Cerebellar cortex (tissue), 1 donor: ENCODE measurements around the gene SRGAP1.

Experiments used
- DNase-seq: peaks from one replicate; pipeline ENCODE4 v3.0.0-alpha.2; 2015; ENCODE audit warnings: low spot score

Gene SRGAP1

DNA sequence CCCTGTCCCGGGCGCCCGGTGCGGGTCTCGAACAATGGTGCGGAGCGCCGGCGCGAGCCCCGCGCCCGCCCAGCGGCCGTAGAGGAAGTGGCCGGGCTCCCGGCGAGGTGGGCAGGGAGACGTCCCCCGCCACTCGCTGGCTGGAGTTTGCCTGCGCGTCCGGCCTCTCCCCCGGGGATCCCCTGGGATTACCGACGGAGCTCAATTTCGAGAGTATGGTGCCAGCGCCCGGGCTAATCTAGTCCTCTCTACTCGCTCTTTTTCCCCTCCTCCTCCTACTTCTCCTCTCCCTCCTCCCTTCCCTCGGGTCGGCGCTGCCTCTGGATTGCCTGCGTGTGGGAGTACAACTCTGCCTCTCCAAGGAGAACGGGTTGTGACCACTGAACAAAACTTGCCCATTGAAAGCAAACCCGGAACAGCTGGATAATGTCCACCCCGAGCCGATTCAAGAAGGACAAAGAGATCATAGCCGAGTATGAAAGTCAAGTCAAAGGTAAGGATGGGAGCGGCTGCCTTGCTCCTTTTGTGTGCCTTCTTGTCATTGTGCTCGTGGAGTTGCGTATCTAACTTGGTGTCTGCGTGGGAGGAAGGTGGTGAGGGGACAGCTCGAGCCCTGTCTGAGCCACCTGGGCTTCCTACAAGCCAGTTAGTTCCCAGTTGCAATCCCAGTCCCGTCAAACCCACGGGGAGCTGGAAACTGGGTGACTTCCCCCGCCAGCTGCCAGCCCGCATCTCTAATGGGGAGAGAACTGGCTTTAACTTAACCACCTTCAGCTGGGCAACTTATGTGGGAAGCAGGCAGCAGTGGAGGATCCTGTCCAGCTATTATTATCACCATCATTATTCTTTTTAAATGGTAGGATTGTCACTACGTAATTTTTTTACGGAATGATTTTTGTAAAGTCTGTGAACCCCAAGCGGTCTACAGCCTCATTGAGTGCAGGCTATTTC, at the start of gene SRGAP1:
Gene SRGAP1 (plus strand): TSS at position 310 of the 951 bp plus-strand sequence. CDS start 117 bp downstream, at position 427.
- peak; percentile 59 for DNase-seq

DNA sequence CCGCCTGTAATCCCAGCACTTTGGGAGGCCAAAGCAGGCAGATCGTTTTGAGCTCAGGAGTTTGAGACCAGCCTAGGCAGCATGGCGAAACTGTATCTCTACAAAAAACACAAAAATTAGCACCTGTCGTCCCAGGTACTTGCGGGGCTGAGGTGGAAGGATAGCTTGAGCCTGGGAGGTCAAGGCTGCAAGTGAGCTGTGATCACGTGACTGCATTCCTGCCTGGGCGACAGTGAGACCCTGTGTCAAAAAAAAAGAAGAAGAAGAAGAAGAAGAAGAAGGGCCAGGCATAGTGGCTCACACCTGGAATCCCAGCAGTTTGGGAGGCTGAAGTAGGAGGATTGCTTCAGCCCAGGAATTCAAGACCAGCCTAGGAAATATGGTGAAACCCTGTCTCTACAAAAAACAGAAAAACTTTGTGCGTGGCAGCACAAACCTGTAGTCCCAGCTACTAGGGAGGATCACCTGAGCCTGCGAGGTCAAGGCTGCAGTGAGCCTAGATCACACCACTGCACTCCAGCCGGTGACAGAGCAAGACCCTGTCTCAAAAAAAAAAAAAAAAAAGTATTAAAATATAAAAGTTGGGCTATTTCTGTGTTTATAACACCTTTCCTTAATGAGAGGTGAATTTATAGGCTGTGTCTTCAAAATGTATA, 49.3 kb upstream of the SRGAP1 start:
- DNase-seq, result no peak

DNA sequence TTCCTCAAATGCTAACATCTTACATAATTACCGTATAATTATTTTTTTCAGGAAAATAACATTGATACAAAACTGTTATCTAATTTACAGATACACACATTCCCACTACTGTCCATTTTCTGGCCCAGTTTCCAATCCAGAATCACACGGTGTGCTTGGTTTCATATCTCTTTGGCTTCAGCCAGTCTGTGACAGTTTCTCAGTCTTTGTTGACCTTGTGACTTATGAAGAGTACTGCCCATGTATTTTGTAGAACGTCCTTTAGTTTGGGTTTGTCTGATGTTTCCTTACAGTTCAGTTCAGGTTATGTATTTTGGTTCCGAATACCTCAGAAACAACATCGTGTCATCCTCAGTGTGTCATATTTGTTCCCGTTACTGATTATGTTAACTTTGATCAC, 48.6 kb upstream of the SRGAP1 start:
- DNase-seq, result no peak

DNA sequence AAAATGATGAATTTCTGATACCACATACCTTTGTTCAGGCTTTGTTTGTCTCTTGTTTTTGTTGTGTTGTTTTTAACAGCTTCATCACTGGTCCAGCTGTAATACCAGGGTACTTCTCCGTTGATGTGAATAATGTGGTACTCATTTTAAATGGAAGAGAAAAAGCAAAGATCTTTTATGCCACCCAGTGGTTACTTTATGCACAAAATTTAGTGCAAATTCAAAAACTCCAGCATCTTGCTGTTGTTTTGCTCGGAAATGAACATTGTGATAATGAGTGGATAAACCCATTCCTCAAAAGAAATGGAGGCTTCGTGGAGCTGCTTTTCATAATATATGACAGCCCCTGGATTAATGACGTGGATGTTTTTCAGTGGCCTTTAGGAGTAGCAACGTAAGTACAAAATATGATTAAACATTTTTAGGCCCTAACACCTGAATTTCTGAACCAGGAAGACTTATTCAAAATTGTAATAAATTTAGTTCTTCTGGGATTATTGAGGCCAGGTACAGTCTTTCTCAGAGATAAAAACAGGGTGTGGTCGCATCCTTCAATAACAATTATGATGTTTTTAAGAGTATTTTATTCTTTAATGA, 42.4 kb upstream of the SRGAP1 start:
- peak; percentile 55 for DNase-seq

DNA sequence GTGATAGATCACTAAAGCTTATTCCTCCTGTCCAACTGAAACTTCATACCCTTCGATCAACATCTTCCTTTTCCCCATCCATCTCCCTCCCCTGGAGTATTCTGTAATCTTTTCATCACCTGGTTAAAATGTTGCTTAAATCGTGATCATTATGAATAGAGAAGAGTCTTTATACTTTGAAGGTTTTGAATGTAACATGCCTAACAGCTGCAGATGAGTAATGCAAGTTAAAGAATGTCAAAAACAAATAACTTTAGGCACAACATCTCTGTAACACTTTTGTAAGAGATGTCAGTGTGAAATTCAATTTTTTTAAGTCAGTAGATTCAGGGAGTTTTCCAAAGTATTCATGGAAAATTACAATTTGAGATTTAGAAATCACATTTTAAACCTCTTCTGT, 39.8 kb upstream of the SRGAP1 start:
- DNase-seq, result no peak

DNA sequence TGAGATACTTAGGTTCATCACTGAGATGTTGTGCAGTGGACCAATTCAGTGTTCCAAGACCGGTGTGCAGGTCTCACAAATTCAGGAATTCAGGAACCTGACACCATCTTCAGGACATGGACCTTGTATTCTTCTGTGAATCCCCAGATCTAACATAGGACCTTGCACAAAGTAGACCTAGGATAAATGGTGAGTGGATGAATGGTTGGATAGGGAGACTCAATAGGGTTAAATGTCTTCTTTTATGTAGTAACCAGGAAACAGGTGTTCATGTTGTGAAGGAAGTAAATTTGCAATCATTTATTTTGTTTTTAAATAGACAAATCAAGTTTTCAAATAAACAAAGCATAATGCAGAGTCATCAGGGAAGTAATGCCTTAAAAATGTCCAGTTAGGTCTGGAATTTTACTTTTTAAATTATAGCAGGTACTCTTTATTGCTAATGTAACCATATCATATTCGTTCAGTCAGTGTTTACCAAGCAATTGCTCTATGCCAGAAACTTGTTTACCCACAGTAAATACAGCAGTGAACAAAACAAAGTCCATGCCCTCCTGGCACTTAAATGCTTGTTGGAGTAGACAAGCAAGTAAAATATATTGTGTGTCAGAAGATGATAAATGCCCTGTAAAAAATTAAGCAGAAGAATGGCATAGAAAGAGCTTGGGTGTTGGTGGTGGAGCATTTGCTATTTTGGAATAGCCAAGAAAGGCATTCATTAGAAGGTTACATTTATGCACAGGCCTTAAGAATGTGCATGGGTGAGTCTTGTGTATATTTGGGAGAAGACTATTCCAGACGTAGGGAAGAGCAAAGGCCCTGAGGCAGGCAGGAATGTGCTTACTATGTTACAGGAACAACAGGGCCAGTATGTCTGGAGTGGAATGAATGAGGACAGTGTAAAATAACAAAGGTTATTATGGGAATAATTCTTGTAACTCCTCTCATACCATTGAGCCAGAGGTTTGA, 38.5 kb upstream of the SRGAP1 start:
- no peak for DNase-seq

DNA sequence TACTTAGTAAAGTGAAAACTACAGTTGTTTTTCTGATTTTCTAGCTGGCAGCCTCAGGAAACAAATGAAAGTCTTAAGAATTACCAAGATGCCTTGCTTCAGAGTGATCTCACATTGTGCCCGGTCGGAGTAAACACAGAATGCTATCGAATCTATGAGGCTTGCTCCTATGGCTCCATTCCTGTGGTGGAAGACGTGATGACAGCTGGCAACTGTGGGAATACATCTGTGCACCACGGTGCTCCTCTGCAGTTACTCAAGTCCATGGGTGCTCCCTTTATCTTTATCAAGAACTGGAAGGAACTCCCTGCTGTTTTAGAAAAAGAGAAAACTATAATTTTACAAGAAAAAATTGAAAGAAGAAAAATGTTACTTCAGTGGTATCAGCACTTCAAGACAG, 35.9 kb upstream of the SRGAP1 start:
- DNase-seq, result no peak

DNA sequence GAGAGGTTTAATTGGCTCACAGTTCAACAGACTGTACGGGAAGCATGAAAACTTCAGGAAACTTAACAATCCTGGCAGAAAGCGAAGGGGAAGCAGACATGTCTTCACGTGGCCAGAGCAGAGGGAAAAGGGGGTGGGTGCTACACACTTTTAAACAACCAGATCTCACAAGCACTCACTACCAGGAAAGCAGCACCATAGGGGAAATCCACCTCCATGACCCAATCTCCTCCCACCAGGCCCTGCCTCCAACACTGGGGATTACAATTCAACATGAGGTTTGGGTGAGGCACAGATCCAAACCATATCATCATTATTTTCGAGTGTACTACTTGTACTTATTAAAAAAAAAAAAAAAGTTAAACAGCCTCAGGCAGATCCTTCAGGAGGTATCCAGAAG, 34.9 kb upstream of the SRGAP1 start:
- DNase-seq, result no peak

DNA sequence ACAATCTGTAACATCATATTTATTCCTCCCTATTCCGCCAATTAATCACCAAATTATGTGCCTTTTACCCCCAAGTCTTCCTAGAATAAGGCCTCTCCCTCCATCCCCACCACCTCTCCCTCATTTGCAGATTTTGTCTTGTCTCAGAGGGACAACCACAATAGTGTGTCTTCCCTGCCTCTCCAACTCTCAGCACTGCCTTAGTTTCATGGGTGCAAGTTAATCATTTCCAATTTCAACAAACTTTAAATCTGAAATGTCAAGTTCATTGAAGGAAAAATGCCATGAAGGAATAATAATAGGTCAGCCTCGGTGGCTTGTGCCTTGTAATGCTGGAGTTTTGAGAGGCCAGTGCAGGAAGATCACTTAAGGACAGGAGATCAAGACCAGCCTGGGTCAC, 33.2 kb upstream of the SRGAP1 start:
- DNase-seq, result no peak

DNA sequence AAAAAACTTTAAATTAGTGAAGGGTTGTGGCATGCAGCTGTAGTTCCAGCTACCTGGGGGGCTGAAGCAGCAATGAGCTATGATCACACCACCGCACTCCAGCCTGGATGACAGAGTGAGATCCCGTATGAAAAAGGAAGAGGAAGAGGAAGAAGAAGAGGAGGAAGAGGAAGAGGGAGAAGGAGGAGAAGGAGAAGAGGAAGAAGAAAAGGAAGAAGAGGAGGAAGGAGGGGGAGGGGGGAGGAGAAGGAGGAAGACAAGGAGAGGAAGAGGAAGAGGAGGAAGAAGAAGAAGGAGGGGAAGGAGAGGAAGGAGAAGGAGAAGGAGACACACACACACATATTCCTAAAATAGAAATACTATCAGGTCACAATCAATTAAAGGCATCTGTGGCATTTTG, 32.7 kb upstream of the SRGAP1 start:
- no peak for DNase-seq

DNA sequence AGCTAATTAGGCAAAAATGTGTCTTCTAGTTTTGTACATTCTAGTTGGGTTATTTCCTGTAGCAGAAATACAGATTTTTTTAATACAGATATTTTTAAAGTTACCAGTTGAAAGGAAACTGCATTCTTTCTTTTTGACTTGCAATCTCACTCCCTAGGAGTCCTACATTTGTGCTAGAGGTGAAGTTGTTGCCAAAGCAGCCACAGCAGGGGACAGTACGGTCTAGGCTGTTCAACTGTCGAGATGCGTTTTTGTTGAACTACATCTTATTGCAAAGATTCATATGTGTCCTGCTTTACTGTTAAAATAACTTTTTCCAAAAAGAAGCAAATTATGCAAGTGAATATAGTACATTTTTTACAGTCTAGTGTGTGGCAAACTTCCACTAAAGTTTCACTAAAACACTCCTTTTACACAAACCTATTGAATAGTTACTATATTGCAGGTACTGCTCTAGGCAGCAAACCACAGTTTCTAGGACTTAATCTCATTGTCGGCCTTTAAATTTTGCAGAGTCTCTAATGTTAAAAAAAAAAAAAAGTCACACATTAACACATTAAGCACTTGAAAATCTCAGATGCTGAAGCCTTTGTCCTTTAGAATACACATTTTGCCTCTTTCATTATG, 30.2 kb upstream of the SRGAP1 start:
- DNase-seq, result no peak

DNA sequence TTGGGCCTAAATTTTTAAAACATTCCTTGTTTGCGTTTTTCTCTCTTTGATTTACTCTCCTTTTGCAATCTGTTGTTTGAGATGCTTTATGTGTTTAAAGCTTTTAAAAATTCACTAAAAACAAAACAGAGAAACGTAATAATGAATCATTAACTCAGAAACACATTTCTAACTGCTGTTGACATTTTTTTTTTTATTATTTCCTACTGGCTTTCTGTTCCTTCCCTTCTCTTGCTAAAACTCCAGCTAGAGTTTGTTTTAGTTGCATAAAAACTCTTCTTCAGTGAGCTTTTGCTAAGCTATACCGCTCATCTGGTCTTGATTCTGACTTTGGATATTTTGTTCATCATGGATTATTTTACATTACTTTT, 29.0 kb upstream of the SRGAP1 start:
- no peak for DNase-seq

DNA sequence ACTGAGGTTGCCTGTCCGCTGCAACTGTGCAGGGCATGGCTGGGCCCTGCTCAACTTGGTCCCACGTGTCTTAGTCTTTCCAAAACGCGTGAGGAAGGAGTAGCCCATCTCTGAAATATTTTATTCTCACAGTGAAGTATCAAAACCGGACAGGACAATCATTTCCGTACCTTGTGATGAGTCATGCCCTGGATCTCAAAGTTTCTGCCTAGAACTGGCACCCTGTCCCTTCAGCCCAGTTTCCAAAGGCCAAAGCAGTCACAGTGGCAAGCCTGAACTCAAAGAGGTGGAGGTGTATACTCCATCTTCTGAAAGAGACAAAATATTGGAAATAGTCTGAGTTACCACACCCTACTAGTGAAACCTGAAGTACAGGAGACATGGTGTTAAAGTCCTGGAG, 28.5 kb upstream of the SRGAP1 start:
- DNase-seq, result no peak

DNA sequence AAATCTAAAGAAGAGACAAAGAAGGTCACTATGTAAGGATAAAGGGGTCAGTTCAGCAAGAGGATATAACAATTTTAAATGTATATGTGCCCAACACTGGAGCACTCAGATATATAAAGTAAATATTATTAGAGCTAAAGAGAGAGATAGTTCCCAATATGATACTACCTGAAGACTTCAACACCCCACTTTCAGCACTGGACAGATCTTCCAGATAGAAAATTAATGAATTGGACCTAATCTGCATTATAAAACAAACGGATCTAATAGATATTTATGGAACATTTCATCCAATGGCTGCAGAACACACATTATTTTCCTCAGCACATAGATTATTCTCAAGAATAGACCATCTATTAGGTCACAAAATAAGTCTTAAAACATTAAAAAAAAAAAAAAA, 24.1 kb upstream of the SRGAP1 start:
- DNase-seq, result no peak

DNA sequence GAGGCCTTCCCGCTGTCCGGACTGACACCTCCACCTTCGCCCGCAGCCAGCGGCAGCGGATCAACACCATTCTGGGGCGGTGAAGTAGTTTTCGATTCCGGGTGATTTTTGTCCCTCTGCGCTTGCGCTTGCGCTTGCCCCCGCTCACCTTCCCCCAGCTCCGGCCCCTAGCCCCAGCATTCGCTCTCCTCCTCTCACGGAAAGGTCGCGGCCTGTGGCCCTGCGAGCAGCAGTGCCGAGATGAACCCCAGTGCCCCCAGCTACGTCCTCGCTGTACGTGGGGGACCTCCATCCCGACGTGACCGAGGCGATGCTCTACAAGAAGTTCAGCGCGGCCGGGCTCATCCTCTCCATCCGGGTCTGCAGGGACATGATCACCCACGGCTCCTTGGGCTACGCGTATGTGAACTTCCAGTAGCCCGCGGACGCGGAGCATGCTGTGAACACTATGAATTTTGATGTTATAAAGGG, 22.7 kb upstream of the SRGAP1 start:
- DNase-seq, result peak; percentile 29

DNA sequence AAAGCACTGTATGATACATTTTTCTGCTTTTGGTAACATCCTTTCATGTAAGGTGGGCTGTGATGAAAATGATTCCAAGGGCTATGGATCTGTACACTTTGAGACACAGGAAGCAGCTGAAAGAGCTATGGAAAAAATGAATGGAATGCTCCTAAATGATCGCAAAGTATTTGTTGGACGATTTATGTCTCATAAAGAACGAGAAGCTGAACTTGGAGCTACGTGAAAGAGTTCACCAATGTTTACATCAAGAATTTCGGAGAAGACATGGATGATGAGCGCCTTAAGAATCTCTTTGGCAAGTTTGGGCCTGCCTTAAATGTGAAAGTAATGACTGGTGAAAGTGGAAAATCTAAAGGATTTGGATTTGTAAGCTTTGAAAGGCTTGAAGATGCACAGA, 22.1 kb upstream of the SRGAP1 start:
- no peak for DNase-seq

DNA sequence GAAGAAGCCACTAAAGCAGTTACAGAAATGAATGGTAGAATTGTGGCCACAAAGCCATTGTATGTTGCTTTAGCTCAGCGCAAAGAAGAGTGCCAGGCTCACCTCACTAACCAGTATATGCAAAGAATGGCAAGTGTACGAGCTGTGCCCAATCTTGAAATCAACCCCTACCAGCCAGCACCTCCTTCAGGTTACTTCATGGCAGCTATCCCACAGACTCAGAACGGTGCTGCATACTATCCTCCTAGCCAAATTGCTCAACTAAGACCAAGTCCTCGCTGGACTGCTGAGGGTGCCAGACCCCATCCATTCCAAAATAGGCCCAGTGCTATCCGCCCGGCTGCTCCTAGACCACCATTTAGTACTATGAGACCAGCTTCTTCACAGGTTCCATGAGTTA, 21.5 kb upstream of the SRGAP1 start:
- no peak for DNase-seq

DNA sequence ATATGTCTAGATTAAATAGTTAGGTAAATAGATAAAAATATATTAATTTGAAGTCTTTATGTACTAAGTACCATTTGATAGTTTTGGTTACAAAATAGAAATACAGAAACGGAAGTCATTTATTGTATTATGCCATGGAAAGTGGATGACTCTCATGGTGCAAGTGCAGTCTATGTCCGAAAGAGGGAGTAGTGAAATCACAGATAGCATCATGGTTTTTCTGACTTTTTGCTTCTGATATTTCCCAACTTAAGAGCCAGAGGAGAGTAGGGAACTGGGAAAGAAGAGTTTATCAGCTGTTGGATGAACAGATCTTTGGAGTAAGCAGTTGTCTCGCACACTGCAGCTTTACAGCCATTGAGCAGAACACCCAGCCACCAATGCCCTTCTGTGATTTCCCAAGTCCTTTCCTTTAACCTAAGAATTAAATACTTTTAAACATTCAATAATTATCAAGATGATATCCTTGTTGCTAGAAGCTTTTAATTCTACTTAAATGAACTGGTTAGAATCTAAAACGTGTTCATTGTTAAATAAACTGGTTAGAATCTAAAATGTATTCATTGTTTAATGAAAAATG, 18.4 kb upstream of the SRGAP1 start:
- DNase-seq, result peak; percentile 66

DNA sequence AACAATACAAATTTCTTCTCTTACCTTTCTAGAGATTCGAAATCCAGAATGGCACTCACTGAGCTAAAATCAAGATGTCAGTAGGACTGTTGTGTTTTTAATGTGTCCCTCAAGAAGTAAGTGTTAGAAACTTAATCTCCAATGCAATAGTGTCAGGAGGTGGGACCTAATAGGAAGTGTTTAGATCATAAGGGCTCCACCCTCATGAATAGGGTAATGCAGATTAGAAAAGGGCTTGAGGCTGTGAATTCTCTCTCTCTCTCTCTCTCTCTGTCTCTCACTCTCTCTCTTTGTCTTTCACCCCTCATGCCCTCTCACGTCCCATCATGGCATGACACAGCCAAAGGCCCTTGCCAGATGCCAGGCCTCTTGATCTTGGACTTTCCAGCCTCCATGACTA, 15.6 kb upstream of the SRGAP1 start:
- no peak for DNase-seq

DNA sequence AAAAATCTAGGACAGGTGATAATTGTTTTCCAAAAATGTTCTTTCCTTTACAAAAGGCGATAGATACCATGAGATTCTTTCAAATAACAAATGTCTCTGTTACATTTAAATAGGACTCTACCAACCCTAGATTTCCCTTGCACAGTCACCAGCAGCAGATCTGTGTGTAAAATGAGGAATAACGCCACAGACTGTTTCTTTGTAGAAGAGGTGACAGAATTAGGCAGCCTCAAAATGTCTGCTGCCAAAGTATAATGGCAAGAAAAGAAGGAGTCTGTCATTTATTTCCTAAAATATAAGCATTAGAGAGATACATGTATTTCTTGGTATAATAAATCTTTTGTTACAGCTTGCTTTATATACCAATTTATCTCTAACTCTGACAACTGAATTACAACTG, 8.5 kb upstream of the SRGAP1 start:
- no peak for DNase-seq

DNA sequence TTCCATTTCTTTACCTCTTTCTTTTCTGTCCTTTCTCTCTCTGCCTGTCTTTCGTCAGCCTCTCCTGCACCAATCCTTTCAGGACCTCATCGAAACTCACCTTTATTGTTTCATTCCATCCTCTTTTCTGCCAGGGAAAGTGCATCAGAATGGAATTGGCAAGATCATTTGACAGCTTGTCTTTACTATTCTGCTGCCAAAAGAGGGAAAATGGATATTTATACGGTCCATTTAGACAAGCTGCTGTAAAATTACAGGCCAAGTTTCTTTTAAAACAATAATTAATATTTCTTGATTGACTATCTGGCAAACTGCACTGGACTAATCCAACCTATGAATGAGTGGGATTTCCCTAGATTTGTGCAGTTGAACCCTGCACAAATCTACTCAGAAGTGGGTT, 7.6 kb upstream of the SRGAP1 start:
- no peak for DNase-seq
